ENCODE results near the gene CCDC12. TPM values are rescaled to one million over a fixed set of nuclear protein-coding genes. Genes with fewer than 3 reads are reported as not detected.

Gene CCDC12
- total and polyA plus RNA-seq, 8 donors: 34.7 to 57.9 (median 46.1) TPM

DNA sequence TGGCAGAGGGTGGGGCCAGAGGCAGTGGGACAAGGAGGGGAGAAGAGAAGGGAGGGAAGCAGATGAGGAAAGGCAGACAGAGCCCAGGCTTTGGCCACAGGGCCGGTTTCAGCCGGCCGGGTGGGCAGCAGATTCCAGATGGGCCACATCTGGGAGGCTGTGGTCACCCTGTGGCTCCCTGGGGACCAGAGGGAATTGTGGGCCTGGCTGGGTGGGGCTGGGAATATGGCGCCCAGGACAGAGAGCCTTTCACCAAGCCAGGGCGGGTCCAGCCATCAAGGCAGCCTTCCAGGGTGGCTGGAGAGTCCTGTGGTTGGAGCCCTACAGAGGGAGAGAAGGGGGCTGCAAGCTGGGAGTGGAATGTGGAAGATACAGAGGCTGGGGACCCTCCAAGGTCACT, 80.2 kb downstream of the CCDC12 start:
- peaks cover 10 to 63% of the 10 kb centered on the region in 2 donors for H3K27me3 ChIP-seq
- H3K36me3 ChIP-seq: no peaks in the 10 kb centered on the region
- no peak for TF ChIP-seq CTCF (IDR thresholded peaks at IDR 0.05)
- H3K27ac ChIP-seq: no peak overlapping the region
- DNase-seq (peak in 1 of 4 donors; percentile 51), ATAC-seq (no peak)
- intact Hi-C loops (cut with DNase I): no loop called here
- H3K4me1 ChIP-seq: peaks cover 5 to 34% of the 10 kb centered on the region in 2 donors
- no peak overlapping the region for H3K4me3 ChIP-seq
- no peaks in the 10 kb centered on the region for H3K9me3 ChIP-seq

DNA sequence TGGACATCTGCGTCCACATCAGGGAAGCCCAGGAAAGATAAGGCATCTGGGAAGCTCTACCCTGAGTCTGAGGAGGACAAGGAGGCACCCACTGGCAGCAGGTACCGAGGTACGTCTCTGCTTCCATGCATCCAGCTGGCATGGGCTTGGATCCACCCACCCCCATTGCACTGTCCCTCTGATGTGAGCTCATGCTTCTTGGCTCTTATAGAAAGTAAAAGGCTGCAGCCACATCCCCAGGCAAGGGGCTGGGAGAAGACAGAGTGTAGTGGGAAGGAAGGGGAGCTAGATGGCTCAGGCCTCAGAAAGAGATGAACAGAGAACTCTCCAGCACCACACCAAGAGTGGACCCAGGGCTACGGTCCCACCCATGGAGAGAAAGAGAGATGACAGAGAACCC, 80.8 kb downstream of the CCDC12 start:
- H3K27ac ChIP-seq: no peak overlapping the region
- intact Hi-C loops (cut with DNase I): no loop called here
- no peaks in the 10 kb centered on the region for H3K9me3 ChIP-seq
- no peaks in the 10 kb centered on the region for H3K36me3 ChIP-seq
- TF ChIP-seq CTCF (IDR thresholded peaks at IDR 0.05): no peak
- ATAC-seq: no peak
- peaks cover 5 to 34% of the 10 kb centered on the region in 2 donors for H3K4me1 ChIP-seq
- no peak for DNase-seq
- peaks cover 10 to 69% of the 10 kb centered on the region in 2 donors for H3K27me3 ChIP-seq
- H3K4me3 ChIP-seq: no peak overlapping the region

- Histone ChIP-seq H3K4me3 (no peak overlapping the region), H3K9me3 (no peaks in the 10 kb centered on the region), H3K4me1 (peaks cover 5 to 34% of the 10 kb centered on the region in 2 donors), H3K36me3 (no peaks in the 10 kb centered on the region), H3K27ac (no peak overlapping the region), H3K27me3 (peaks cover 10 to 74% of the 10 kb centered on the region in 2 donors)
- peak in 3 of 4 donors; percentile 44 to 89 (median 58) for DNase-seq
- TF ChIP-seq CTCF (IDR thresholded peaks at IDR 0.05): peak; percentile 74 to 81
- peak; percentile 58 for ATAC-seq
- intact Hi-C loops (cut with DNase I): no loop called here
Measured at GRCh38 chr3:46895204-46895660, 81.3 kb downstream of the CCDC12 start.

GRCh38 chr3:46894256-46894655, 82.3 kb downstream of the CCDC12 start:
- peaks cover 5 to 26% of the 10 kb centered on the region in 2 donors for H3K4me1 ChIP-seq
- no peaks in the 10 kb centered on the region for H3K36me3 ChIP-seq

GRCh38 chr3:46893763-46894162, 82.8 kb downstream of the CCDC12 start:
- peaks cover 5 to 22% of the 10 kb centered on the region in 2 donors for H3K4me1 ChIP-seq
- no peak for ATAC-seq
- peak in 1 of 4 donors; percentile 41 for DNase-seq
- no peaks in the 10 kb centered on the region for H3K9me3 ChIP-seq
- no peak overlapping the region for H3K27ac ChIP-seq
- no peak for TF ChIP-seq CTCF (IDR thresholded peaks at IDR 0.05)
- H3K36me3 ChIP-seq: no peaks in the 10 kb centered on the region
- intact Hi-C loops (cut with DNase I): no loop called here
- peaks cover 10 to 72% of the 10 kb centered on the region in 2 donors for H3K27me3 ChIP-seq
- H3K4me3 ChIP-seq: no peak overlapping the region

More at GRCh38 chr3:46894256-46894655, 82.3 kb downstream of the CCDC12 start:
- Histone ChIP-seq H3K9me3 (no peaks in the 10 kb centered on the region), H3K27ac (no peak overlapping the region), H3K27me3 (peaks cover 10 to 72% of the 10 kb centered on the region in 2 donors), H3K4me3 (no peak overlapping the region)
- ATAC-seq: no peak
- intact Hi-C loops (cut with DNase I): no loop called here
- no peak for TF ChIP-seq CTCF (IDR thresholded peaks at IDR 0.05)
- DNase-seq: no peak
